Tibial artery (tissue), 4 donors: ENCODE data around the gene CD80.

Experiments used
- DNase-seq, 2 donors: peaks; one replicate each; pipeline ENCODE4 v3.0.0-alpha.2; 2019
- H3K27ac ChIP-seq, 2 donors: fragments of 200-600 bp; sonication (generic) in 1 of 2; 1 replicate in 1 of 2; 2 replicates in 1 of 2; pipeline ENCODE4 v1.5.1; 2018 to 2019; ENCODE audit warnings: mild to moderate bottlenecking in 1 of 2
- H3K27me3 ChIP-seq, 2 donors: fragments of 200-600 bp; sonication (generic) in 1 of 2; one replicate each; pipeline versions ENCODE4 v1.5.1 to v1.6.0; 2016 to 2019
- H3K36me3 ChIP-seq, 3 donors: fragments of 200-600 bp; sonication (generic) in 2 of 3; one replicate each; pipeline ENCODE4 v1.5.1; 2016 to 2019; ENCODE audit warnings: mild to moderate bottlenecking in 2 of 3
- H3K4me1 ChIP-seq, 4 donors: fragments of 200-600 bp; sonication (generic) in 2 of 4; 1 replicate in 3 of 4; 2 replicates in 1 of 4; pipeline ENCODE4 v1.5.1; 2016 to 2019
- H3K4me3 ChIP-seq, 2 donors: fragments of 200-600 bp; sonication (generic) in 1 of 2; 1 replicate in 1 of 2; 2 replicates in 1 of 2; pipeline ENCODE4 v1.5.1; 2018 to 2019; ENCODE audit warnings: mild to moderate bottlenecking in 2 of 2
- H3K9me3 ChIP-seq, 3 donors: fragments of 200-600 bp; sonication (generic) in 1 of 3; one replicate each; pipeline ENCODE4 v1.5.1; 2016 to 2019
- intact Hi-C: fragments of 100-400 bp; cut with DNase I; formaldehyde crosslinking; loops from one replicate; pipeline ENCODE4 v1.15.0; 2023; ENCODE audit warnings: low total_unique reads
- TF ChIP-seq, protein P1 (sequence below), 2 experiments: fragments of 200-600 bp in 1 of 2; fragments of 450-650 bp in 1 of 2; IDR thresholded peaks; one replicate each; pipeline ENCODE4 v1.5.1; 2017 to 2019; ENCODE audit warnings: antibody characterized with exemption in 2 of 2, mild to moderate bottlenecking in 1 of 2, moderate library complexity in 1 of 2

Gene CD80

DNA sequence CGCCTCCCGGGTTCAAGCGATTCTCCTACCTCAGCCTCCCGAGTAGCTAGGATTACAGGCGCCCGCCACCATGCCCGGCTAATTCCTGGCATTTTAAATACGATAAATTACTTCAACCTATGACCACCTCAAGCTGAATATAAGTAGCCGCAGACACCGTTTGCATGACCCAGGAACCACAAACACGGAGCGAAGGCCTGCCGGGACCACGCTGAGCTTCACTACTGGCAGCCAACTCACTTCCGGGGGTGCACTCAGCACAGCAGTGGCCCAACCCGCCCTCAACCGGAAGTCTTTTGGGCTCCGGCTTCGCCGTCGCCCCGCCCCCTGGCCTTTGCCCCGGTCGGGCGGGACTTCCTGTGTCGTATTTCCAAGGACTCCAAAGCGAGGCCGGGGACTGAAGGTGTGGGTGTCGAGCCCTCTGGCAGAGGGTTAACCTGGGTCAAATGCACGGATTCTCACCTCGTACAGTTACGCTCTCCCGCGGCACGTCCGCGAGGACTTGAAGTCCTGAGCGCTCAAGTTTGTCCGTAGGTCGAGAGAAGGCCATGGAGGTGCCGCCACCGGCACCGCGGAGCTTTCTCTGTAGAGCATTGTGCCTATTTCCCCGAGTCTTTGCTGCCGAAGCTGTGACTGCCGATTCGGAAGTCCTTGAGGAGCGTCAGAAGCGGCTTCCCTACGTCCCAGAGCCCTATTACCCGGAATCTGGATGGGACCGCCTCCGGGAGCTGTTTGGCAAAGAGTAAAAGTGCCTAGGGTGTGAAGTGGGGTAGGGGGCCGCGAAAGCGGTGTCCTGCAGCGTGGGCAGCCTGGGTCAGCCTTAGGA, 61.0 kb downstream of the CD80 start, which contains the start of gene TIMMDC1:
Gene TIMMDC1 (plus strand): TSS at position 362 of the 826 bp plus-strand sequence. CDS start 187 bp downstream, at position 549.
- Histone ChIP-seq H3K9me3 (no peaks in the 10 kb centered on the region), H3K27me3 (no peaks in the 10 kb centered on the region), H3K4me1 (peaks cover 0 to 38% (median 27%) of the 10 kb centered on the region in 4 donors), H3K27ac (peak within 1 kb of the TSS; percentile 87 to 96), H3K36me3 (peaks cover 0 to 3% (median 1%) of the 10 kb centered on the region in 3 donors), H3K4me3 (peak within 1 kb of the TSS; percentile 78 to 94)
- TF ChIP-seq, protein P1, sequence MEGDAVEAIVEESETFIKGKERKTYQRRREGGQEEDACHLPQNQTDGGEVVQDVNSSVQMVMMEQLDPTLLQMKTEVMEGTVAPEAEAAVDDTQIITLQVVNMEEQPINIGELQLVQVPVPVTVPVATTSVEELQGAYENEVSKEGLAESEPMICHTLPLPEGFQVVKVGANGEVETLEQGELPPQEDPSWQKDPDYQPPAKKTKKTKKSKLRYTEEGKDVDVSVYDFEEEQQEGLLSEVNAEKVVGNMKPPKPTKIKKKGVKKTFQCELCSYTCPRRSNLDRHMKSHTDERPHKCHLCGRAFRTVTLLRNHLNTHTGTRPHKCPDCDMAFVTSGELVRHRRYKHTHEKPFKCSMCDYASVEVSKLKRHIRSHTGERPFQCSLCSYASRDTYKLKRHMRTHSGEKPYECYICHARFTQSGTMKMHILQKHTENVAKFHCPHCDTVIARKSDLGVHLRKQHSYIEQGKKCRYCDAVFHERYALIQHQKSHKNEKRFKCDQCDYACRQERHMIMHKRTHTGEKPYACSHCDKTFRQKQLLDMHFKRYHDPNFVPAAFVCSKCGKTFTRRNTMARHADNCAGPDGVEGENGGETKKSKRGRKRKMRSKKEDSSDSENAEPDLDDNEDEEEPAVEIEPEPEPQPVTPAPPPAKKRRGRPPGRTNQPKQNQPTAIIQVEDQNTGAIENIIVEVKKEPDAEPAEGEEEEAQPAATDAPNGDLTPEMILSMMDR (IDR thresholded peaks at IDR 0.05): no peak
- peak; percentile 97 to 98 for DNase-seq
- intact Hi-C loops: loop anchor here (5.0 to 10.0 kb wide), 3 partner anchors 176 to 1096 kb away; partner anchors contain the start of genes CFAP91, COX17 and NDUFB4

DNA sequence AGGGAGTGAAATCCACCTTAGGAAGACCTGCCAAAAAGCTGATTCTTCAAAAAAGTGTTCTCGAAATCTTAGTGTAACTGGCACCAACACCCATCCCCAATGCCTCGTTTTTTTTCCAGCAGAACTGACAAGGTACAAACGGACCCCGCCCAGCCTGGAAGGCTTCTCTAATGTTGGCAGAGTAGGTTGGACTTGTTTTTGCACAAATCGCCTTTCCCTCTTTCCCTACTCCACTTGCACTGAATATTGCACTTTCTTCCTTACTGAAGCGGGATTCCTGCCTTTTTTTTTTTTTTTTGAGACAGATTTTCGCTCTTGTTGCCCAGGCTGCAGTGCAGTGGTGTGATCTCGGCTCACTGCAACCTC, 61.6 kb downstream of the CD80 start:
- peaks cover 0 to 38% (median 27%) of the 10 kb centered on the region in 4 donors for H3K4me1 ChIP-seq
- DNase-seq: no peak
- TF ChIP-seq, protein P1 (IDR thresholded peaks at IDR 0.05): no peak
- peak overlapping the region; percentile 78 to 94 for H3K4me3 ChIP-seq
- intact Hi-C loops: loop anchor here (5.0 to 10.0 kb wide), 3 partner anchors 177 to 1097 kb away; partner anchors contain the start of genes CFAP91, COX17 and NDUFB4
- H3K27ac ChIP-seq: peak overlapping the region; percentile 87 to 96
- H3K9me3 ChIP-seq: no peaks in the 10 kb centered on the region
- peaks cover 0 to 3% (median 0%) of the 10 kb centered on the region in 3 donors for H3K36me3 ChIP-seq
- no peaks in the 10 kb centered on the region for H3K27me3 ChIP-seq

DNA sequence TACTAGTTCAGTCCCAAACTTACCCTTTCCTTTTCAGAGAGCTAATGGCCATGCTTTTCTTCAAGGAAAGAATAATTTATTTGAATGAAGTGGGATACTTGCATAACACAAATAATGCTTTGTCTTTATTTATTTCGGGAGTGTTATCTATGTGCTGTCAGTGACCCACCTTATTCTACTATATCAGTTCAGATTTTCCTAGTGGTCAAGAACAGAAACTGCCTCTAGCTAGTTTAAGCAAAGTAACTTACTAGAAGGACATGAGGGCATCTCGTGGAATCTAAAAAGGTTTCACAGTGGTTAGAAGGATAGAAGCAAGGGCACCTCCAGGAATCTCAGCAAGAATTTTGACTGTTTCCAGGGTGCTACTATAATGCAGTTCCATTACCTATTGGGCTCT, 64.8 kb downstream of the CD80 start:
- TF ChIP-seq, protein P1 (IDR thresholded peaks at IDR 0.05): no peak
- Histone ChIP-seq H3K27ac (no peak overlapping the region), H3K4me1 (peaks cover 0 to 15% (median 12%) of the 10 kb centered on the region in 4 donors), H3K27me3 (no peaks in the 10 kb centered on the region), H3K4me3 (no peak overlapping the region), H3K36me3 (peaks cover 0 to 29% (median 4%) of the 10 kb centered on the region in 3 donors), H3K9me3 (no peaks in the 10 kb centered on the region)
- intact Hi-C loops: loop anchor here (10.0 kb wide), 2 partner anchors 180 to 1100 kb away; partner anchors contain the start of genes COX17 and NDUFB4
- DNase-seq: no peak

DNA sequence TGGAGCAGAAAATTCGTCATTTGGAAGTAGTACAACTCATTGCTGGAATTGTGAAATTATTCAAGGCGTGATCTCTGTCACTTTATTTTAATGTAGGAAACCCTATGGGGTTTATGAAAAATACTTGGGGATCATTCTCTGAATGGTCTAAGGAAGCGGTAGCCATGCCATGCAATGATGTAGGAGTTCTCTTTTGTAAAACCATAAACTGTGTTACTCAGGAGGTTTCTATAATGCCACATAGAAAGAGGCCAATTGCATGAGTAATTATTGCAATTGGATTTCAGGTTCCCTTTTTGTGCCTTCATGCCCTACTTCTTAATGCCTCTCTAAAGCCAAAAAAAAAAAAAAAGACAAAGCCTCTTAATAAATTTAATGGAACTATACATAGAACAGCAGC, 66.6 kb downstream of the CD80 start:
- no peak for DNase-seq
- Histone ChIP-seq H3K36me3 (peaks cover 7 to 47% (median 16%) of the 10 kb centered on the region in 3 donors), H3K27ac (no peak overlapping the region), H3K27me3 (no peaks in the 10 kb centered on the region), H3K4me3 (no peak overlapping the region), H3K9me3 (no peaks in the 10 kb centered on the region), H3K4me1 (peaks cover 0 to 6% (median 5%) of the 10 kb centered on the region in 4 donors)
- intact Hi-C loops: loop anchor here (10.0 kb wide), 2 partner anchors 182 to 1102 kb away; partner anchors contain the start of genes COX17 and NDUFB4
- TF ChIP-seq, protein P1 (IDR thresholded peaks at IDR 0.05): no peak

DNA sequence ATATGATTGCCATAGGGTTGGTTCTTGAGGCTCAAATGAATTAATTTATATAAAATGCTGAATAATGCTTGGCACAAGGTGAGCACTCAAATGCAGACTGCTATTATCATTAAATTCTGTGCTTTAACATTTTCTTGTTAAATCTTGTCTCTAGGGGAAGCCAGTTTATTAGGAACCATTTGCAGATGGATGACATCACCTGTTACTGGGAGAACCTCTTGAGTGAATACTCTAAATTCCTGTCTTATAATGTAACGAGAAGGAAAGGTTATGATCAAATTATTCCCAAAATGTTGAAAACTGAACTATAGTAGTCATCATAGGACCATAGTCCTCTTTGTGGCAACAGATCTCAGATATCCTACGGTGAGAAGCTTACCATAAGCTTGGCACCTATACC, 67.3 kb downstream of the CD80 start:
- TF ChIP-seq, protein P1 (IDR thresholded peaks at IDR 0.05): no peak

More for the DNA sequence above, 67.3 kb downstream of the CD80 start:
- no peaks in the 10 kb centered on the region for H3K4me1 ChIP-seq
- H3K27me3 ChIP-seq: no peaks in the 10 kb centered on the region
- peaks cover 7 to 54% (median 20%) of the 10 kb centered on the region in 3 donors for H3K36me3 ChIP-seq
- H3K9me3 ChIP-seq: no peaks in the 10 kb centered on the region
- DNase-seq: no peak
- no peak overlapping the region for H3K4me3 ChIP-seq
- intact Hi-C loops: loop anchor here (10.0 kb wide), 2 partner anchors 183 to 1103 kb away; partner anchors contain the start of genes COX17 and NDUFB4
- H3K27ac ChIP-seq: no peak overlapping the region
